Left colon (tissue), 2 donors: Measurements from ENCODE around the gene USH2A. TPM values are rescaled to one million over a fixed set of nuclear protein-coding genes. Genes with fewer than 3 reads are reported as not detected.

Experiments
- ATAC-seq: fragments of 200-7000 bp; cut with Tn5 transposase; one replicate; pipeline ENCODE4 v1.9.1; 2020; ENCODE audit warnings: mild to moderate bottlenecking, moderate library complexity
- DNase-seq, 2 donors: peaks; one replicate each; pipeline ENCODE4 v3.0.0-alpha.2; 2020
- intact Hi-C, 2 donors: fragments of 100-400 bp; cut with DNase I in 1 of 2; cut with micrococcal nuclease in 1 of 2; formaldehyde crosslinking; loops; one replicate each; pipeline versions ENCODE4 v1.11.2 to v1.14.0; 2022; cut with DNase I, micrococcal nuclease
- total RNA-seq, 2 donors: library from RNA; stranded (reverse); fragmentation: NEBNext Ultra II Directional; extraction: Animal tissue kit (Norgen Biotek cat#: 25700); gene quantifications; one replicate each; pipeline ENCODE4 v1.2.1, GENCODE V29; 2021
- donor health status: DM: no; HTN: no; CAD: no.
- donor health status: DM: yes; HTN: yes; CAD: no.

USH2A gene
- total RNA-seq, 2 donors from 2014 or later, result under 0.01 to 0.03 TPM

DNA sequence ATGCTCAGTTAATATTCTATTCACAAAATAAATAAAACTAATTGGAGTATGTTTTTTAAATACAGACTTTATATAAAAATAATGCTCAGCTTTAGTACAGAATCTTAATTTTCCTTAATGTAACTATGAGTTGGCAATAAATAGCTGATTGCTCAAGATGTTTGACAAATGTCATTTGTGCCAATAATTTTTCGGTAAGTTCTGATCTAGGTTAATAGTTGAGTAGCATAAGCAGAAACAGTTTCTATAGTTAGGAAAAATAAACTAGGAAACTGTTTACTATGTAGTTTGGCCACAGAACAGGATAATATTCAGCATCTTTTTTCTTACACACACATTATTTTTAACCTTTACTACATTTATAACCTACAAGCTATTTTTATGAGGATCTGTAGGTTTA is 815.8 kb downstream of the USH2A start:
- no peak for ATAC-seq
- intact Hi-C loops, result no loop called here
- DNase-seq, result no peak

DNA sequence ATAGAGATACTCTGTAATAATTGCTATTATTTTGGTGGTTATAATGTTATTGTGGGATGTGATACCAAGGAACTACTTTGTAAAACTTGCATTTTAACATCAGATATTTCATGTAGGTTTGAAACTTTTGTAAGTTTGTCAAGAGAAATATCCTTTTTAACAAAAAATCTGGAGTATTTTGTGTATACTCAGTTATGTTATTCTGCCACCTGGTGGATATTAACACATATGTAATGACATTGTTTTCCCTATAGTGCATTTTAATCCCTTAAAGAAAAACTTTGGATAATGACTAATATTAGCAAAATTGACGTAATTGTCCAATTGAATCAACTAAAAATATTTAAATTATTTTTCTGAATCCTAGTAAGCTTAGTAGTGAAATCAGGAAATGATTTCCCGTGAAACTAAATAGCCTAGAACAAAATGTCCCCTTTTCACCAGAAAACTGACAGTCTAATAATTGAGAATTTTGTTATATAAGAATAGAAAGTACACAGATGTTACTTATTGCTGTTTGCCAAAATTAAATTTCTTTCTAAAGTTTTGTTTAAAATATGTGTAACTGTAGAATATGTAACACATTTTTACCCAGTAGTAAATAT is 816.6 kb downstream of the USH2A start:
- ATAC-seq (no peak), DNase-seq (no peak)
- intact Hi-C loops, result no loop called here

DNA sequence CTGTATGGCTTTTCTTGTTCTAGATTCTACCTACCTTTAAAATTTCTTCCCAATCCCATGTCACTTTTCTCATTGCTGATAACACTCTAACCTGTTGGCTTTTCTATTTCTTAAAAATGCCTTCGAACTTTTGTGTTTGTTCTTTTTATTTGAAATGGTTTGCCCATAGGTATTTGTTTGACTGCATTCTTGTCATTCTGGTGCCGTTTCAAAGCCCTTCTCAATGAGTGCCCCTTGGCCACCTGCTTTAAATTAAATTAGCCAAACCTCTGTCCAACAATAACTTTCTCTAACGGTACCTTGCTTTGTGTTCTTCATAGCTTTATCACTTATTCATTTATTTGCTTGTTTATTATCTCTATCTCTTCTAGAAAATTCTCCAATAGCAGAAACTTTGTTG is 817.2 kb downstream of the USH2A start:
- ATAC-seq (no peak), DNase-seq (no peak)
- intact Hi-C loops, result no loop called here

DNA sequence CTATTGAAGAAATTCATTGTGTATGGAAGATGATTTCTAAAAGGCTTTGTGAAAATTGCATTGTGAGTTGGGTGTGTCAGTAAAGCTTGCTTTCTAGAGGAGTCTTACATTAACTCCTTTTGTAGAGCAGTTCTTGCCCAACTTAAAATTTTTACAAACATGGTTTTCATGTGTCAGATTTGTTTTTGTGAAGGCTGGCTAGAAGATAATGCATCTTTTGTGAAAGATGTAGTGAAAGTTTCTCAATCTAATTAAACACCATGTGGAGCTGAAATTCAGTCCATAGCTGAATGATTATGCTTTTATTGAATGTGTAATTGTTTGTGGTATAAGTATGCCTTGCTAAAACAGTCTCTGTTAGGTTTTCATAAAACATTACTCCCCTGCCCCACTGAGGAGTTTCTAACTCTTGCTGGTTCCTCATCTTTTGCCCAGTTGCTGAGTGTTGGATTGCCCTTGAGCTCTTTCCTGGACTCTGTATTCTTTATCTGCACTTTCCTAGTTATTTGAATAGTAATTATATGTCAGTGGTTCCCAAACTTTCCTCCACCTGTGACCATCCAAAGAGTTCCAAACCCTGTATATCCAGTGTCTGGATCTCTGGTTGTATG is 818.1 kb downstream of the USH2A start:
- no peak for ATAC-seq
- intact Hi-C loops, result no loop called here
- no peak for DNase-seq

DNA sequence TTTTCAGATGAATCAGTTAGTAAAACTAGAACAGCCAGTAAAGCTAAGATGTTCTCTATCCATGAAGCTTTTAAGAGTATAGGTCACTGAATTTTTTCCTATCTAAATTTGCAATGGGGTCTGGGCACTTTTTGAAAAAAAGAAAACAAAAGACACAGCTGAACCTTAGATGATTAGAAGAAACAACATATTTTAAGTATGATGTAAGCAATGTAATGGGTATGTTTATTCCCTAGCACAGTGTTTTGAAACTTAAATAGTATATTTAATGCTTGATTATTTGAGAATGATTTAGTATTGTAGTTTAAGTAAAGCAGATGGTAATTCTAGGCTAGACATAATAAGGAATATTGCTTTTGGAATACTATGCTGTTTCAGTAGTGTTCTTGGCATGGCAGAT is 819.9 kb downstream of the USH2A start:
- intact Hi-C loops, result no loop called here
- DNase-seq (no peak), ATAC-seq (no peak)

DNA sequence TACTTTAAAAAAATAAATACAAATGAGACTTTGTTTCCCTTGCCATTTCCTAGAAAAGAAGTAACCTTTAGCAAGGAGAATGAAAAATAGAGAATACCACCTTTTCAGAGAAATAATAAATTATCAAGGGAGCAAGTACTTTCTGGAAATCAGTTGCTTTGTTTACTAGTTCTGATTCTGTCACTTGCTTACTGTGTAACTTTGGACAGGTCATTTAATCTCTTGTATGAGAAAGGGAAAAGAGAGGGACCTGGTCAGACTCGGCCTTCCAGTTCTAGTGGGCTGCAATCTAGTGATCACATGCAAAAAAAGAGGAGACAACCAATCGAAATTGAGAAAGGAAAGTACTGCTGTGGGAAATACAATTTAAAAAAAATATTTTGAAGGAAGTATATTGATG is 822.0 kb downstream of the USH2A start:
- no peak for DNase-seq
- intact Hi-C loops, result no loop called here
- no peak for ATAC-seq

DNA sequence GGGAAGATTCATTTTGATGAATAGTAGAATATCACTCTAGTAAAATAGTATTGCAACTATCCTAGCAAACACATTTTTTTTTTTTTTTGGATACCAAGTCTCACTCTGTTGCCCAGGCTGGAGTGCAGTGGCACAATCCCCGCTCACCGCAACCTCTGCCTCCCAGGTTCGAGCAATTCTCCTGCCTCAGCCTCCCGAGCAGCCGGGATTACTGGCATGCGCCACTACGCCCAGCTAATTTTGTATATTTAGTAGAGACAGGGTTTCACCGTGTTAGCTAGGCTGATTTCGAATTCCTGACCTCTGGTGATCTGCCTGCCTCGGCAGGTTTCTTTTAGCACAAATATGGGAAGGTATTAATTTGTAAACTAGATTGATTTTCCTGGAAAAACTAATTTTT is 822.4 kb downstream of the USH2A start:
- intact Hi-C loops, result no loop called here
- no peak for ATAC-seq
- DNase-seq, result no peak

DNA sequence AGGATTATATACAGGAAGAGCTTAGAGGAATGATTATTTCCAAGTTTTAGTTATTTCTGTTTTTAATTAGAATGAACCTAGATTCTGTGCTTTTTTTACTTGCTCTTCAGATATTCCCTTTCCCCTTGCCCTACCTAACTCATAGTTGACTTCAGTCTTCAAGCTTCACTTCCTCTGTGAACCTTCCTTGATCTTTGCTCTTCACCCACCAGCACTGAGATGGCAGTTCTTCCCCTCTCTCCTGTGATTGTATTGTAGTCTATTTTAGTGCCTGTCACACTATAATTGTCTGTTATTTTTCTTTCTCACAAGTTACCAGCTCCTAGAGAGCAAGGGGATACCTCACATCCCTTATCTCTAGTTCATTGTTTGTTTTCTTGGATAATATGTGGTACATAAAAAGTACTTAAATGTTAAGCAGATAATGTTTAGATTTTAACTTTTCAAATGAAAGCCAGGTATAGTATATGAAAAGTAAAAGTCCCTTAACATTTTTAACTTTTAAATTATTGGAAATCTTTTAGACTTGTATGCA is 822.9 kb downstream of the USH2A start:
- DNase-seq (no peak), ATAC-seq (no peak)

DNA sequence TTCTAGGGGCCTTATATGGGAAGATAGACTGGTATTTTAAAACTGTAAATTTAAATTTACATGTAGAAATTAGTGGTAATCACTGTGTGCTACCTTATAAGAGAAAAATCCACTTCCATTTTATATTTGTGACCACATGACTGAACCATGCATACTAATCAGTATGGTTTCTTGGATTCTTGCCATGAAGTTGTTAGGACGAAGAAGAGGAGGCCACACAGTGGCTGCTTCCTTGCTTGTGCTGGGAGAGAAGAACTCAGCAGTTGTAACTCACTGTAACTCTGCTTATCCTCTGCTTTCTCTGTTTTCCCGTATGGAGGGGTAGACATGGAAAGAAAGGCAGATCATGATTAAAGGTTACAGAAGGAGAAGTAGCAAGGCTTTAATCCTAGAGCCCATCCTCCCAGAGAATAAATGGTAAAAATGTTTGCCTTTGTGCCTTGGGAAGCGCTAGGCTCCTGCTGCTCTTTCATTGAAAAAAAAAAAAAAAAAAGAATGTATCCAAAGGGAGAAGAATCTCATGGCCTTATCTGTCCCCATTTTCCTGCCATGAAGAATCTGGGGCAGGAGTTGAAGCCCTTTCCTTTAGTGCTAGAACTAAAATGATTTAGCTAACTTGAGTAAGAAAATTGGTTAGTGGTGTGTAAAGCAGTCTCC is 823.7 kb downstream of the USH2A start:
- ATAC-seq (peak; percentile 41), DNase-seq (no peak)
- intact Hi-C loops, result no loop called here

More for the DNA sequence above, 822.9 kb downstream of the USH2A start:
- intact Hi-C loops, result no loop called here

DNA sequence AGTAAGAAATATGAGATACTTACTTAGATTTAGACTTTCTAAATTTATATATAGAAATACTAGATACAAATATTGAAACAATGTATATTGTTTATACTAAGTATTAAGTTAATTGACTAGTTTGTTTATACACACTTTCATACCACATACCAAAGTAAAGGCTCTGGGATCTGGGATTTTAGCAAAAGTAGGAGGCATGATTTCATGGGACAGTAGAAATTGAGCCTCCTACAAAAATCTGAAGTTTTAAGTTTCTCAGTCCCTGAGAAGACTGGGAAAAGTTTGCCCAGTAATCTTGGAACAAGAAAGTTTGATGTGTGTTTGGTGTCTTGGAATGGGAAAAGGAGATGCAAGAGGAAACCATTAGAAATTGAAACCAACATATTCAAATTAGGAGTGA is 825.3 kb downstream of the USH2A start:
- DNase-seq, result no peak
- intact Hi-C loops, result no loop called here
- no peak for ATAC-seq

DNA sequence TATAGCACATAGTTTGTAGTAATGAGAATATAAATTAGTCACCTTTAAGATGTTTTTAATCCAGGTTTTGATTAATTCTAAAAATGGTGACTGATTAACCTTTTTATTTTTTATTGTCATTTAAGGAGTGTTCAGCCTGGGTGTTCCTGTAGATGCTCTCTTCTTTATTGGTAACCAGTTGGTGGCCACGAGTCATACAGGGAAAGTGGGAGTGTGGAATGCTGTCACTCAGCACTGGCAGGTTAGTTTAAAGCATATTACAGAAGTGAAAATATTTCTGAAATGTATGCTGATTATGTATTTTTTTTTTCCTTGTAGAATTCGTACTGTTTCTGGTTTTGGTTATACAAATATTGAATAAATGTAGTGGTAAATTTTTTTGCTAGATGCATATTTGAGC is 828.0 kb downstream of the USH2A start:
- intact Hi-C loops, result no loop called here
- DNase-seq, result no peak
- no peak for ATAC-seq

DNA sequence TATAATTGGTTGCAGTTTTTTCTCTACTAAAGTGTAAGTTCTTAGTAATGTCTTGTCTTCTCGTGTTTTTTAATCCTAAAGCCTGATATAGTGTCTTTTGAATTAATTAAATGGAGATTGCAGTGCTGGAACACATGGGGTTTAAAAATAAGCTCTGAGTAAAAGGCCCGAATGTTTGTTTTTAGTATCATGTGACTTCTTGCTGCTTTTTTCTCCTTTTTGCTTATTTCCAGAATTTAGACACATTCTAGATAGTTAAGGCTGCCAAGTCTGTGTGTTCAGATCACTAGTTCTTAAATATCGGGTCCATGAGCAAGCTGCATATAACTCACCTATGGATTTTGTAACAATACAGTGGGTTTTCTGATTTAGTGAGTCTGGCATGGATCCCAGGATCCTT is 828.6 kb downstream of the USH2A start:
- intact Hi-C loops, result no loop called here
- no peak for ATAC-seq

DNA sequence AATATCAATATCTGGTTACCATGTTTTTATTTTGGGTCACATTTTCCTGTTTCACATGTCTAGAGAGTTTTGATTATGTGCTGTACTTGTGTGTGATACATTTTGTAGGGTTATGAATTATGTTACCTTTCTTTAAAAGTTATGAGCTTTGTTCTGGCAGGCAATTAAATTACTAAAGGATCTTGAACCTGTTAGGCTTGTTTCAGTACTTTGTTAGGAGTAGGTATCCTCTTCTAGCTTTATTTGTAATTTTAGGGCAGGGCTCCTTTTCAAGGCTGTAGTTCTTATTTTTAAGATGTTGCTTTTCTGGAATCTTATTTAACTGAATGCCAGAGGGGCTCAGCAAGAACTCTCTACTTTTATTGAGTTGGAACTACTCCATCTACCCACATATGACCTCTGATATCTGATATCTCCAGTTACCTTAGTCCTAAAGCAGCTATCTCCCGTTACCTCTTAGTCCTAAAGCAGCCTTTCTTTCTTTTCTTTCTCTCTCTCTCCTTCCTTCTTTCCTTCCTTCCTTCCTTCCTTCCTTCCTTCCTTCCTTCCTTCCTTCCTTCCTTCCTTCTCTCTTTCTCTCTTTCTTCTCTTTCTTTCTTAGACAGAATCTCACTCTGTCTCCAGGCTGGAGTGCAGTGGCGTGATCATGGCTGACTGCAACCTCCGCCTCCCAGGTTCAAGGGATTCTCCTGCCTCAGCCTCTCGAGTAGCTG is 832.3 kb downstream of the USH2A start:
- DNase-seq, result no peak
- intact Hi-C loops, result no loop called here
- ATAC-seq, result no peak

More for the DNA sequence above, 828.6 kb downstream of the USH2A start:
- DNase-seq, result no peak

DNA sequence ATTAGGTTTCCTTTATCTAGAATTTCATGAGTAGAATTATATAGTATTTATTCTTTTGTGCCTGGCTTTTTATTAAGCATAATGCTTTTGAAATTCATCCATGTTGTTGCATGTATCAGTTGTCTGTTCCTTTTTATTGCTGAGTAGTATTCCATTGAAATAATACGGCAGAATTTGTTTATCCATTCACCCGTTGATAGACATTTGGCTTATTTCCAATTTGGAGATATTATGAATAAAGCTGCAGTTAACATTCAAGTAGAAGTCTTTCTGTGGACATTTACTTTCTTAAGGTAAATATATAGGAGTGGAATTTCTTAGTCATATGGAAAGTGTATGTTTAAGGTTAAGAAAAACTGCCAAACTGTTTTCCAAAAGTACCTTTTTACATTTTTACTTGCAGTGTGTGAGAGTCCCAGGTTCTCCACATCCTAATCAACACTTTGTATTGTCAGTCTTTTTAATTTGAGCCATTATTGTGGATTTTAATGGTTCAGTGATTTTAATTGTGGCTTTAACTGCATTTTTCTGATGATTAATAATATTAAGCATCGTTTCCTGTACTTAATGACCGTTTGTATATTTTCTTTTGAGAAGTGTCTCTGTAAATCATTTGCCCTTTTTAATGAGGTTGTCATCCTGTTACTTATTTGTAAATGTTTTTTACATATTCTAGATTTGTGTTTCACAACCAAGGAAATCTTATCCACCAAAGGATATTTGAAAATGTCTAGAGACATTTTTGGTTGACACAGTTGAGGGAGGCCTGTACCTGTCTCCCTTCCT is 833.4 kb downstream of the USH2A start:
- no peak for DNase-seq
- ATAC-seq, result no peak
- intact Hi-C loops, result no loop called here

DNA sequence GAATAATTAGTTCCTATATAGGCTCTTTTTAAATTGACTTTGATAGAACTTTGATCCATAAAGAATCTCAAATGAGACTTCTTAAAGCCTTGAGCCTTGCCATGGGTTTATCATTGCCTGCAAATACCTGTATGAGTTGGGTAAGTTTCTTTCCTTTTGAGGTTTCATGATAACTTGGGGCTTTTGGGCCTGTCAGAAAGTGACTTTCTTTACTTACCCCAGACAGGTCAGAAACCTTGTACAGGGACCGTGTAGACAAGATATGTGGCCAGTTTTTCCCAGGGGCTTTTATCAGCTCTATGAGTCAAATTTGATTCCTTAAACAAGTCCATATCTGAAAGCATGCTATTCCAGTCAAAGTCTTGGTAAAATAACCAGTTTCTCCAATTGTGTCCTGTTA is 838.9 kb downstream of the USH2A start:
- intact Hi-C loops, result no loop called here
- ATAC-seq (no peak), DNase-seq (no peak)

DNA sequence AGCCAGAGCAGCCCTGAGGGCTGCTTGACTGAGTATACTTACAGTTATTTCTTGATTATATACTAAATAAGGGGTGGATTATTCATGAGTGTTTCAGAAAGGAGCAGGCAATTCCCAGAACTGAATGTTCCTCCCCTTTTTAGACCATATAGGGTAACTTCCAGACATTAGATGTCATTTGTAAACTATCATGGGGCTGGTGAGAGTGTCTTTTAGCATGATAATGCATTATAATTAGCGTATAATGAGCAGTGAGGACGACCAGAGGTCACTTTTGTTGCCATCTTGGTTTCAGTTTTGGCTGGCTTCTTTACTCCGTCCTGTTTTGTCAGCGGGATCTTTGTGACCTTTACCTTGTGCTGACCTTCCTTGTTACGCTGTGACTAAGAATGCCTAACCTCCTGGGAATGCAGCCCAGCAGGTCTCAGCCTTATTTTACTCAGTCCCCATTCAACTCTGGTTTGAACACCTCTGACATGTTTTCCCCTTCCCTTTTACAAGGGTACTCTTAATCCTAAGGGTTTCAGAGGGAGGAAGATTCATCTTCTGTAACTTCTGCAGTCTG is 840.0 kb downstream of the USH2A start:
- ATAC-seq (peak; percentile 20), DNase-seq (no peak)
- intact Hi-C loops, result no loop called here

DNA sequence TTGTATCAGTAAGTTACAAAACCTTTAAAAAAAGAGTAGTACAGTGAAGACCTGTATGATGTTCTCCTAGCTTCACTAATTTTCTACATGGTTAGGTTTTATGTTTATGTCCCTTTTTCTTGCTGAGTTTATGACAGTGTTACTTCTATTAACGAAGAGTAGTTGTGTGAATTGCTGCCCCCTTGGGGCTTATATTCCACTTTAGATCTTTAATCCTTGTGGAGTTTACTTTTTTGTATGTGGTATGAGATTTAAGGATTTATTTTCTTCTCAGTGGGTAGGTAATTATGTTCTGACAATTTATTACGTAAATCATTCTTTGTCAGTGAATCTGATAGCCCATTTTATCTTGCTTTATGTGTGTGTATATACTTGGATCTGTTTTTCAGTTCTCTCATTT is 841.4 kb downstream of the USH2A start:
- intact Hi-C loops, result no loop called here
- DNase-seq (no peak), ATAC-seq (no peak)
